Measurements from ENCODE around the gene CYFIP1. TPM values are rescaled to one million over a fixed set of nuclear protein-coding genes. Genes with fewer than 3 reads are reported as not detected.
A peak's percentile ranks its signal among the peaks of the same experiment; 100 is the strongest.

The CYFIP1 gene
- total and polyA plus RNA-seq, 5 donors from 2014 or later, result 1.1 to 7.6 (median 2.0) TPM

- H3K4me1 ChIP-seq (ENCODE audit: control insufficient read depth, insufficient read depth, low read length, poor library complexity, severe bottlenecking), result no peaks in the 10 kb centered on the region
- H3K27ac ChIP-seq (ENCODE audit: insufficient read depth, low read length, poor library complexity, severe bottlenecking), result no peak overlapping the region
- no peaks in the 10 kb centered on the region for H3K27me3 Mint-ChIP-seq
- no peak for ATAC-seq (ENCODE audit: low read depth in 2 of 2)
- no peak for DNase-seq
- peaks cover 0 to 6% (median 3%) of the 10 kb centered on the region in 4 donors for H3K4me1 Mint-ChIP-seq
- no peaks in the 10 kb centered on the region for H3K9me3 Mint-ChIP-seq
- H3K36me3 ChIP-seq (ENCODE audit: control insufficient read depth, insufficient read depth, low read length), result no peaks in the 10 kb centered on the region
- H3K36me3 Mint-ChIP-seq, result no peaks in the 10 kb centered on the region
- no peaks in the 10 kb centered on the region for H3K9me3 ChIP-seq (ENCODE audit: control insufficient read depth in 2 of 2, low read length in 2 of 2)
- H3K27me3 ChIP-seq (ENCODE audit: control insufficient read depth, insufficient read depth, low read length), result no peaks in the 10 kb centered on the region
- peak overlapping the region in 1 of 4 donors; percentile 27 for H3K4me3 Mint-ChIP-seq
- no peak overlapping the region for H3K4me3 ChIP-seq (ENCODE audit: low read depth, low read length)
- H3K27ac Mint-ChIP-seq, result peak overlapping the region in 1 of 3 donors; percentile 44
These were observed 27.2 kb downstream of the CYFIP1 start for GRCh38 chr15:22952796-22953579.

- Mint-ChIP-seq H3K27me3 (peaks cover 5% of the 10 kb centered on the region), H3K4me1 (peaks cover 0 to 6% (median 3%) of the 10 kb centered on the region in 4 donors), H3K27ac (no peak overlapping the region), H3K9me3 (no peaks in the 10 kb centered on the region), H3K36me3 (no peaks in the 10 kb centered on the region), H3K4me3 (no peak overlapping the region)
- DNase-seq, result no peak
- Histone ChIP-seq H3K4me1 (ENCODE audit: control insufficient read depth, insufficient read depth, low read length, poor library complexity, severe bottlenecking) (no peaks in the 10 kb centered on the region), H3K36me3 (ENCODE audit: control insufficient read depth, insufficient read depth, low read length) (no peaks in the 10 kb centered on the region), H3K9me3 (ENCODE audit: control insufficient read depth in 2 of 2, low read length in 2 of 2) (no peaks in the 10 kb centered on the region), H3K27me3 (ENCODE audit: control insufficient read depth, insufficient read depth, low read length) (no peaks in the 10 kb centered on the region), H3K4me3 (ENCODE audit: low read depth, low read length) (no peak overlapping the region), H3K27ac (ENCODE audit: insufficient read depth, low read length, poor library complexity, severe bottlenecking) (no peak overlapping the region)
- ATAC-seq (ENCODE audit: low read depth in 2 of 2), result no peak
These were observed 28.5 kb downstream of the CYFIP1 start for GRCh38 chr15:22951381-22952280.

- ATAC-seq (ENCODE audit: low read depth in 2 of 2) (no peak), DNase-seq (no peak)
- Histone ChIP-seq H3K27ac (ENCODE audit: insufficient read depth, low read length, poor library complexity, severe bottlenecking) (no peak overlapping the region), H3K4me3 (ENCODE audit: low read depth, low read length) (no peak overlapping the region), H3K27me3 (ENCODE audit: control insufficient read depth, insufficient read depth, low read length) (no peaks in the 10 kb centered on the region), H3K36me3 (ENCODE audit: control insufficient read depth, insufficient read depth, low read length) (no peaks in the 10 kb centered on the region), H3K9me3 (ENCODE audit: control insufficient read depth in 2 of 2, low read length in 2 of 2) (no peaks in the 10 kb centered on the region), H3K4me1 (ENCODE audit: control insufficient read depth, insufficient read depth, low read length, poor library complexity, severe bottlenecking) (no peaks in the 10 kb centered on the region)
- Mint-ChIP-seq H3K27me3 (peaks cover 6% of the 10 kb centered on the region), H3K4me3 (no peak overlapping the region), H3K4me1 (peaks cover 0 to 6% (median 3%) of the 10 kb centered on the region in 4 donors), H3K9me3 (no peaks in the 10 kb centered on the region), H3K27ac (peak overlapping the region in 1 of 3 donors; percentile 40), H3K36me3 (no peaks in the 10 kb centered on the region)
These were observed 29.2 kb downstream of the CYFIP1 start for GRCh38 chr15:22951031-22951380.

- H3K4me3 ChIP-seq (ENCODE audit: low read depth, low read length), result no peak overlapping the region
- Mint-ChIP-seq H3K27ac (peak overlapping the region in 1 of 3 donors; percentile 40), H3K4me3 (no peak overlapping the region), H3K36me3 (no peaks in the 10 kb centered on the region), H3K27me3 (peaks cover 6% of the 10 kb centered on the region), H3K4me1 (peaks cover 0 to 6% (median 3%) of the 10 kb centered on the region in 4 donors), H3K9me3 (no peaks in the 10 kb centered on the region)
- H3K27ac ChIP-seq (ENCODE audit: insufficient read depth, low read length, poor library complexity, severe bottlenecking), result no peak overlapping the region
- H3K4me1 ChIP-seq (ENCODE audit: control insufficient read depth, insufficient read depth, low read length, poor library complexity, severe bottlenecking), result no peaks in the 10 kb centered on the region
- ATAC-seq (ENCODE audit: low read depth in 2 of 2) (no peak), DNase-seq (no peak)
- H3K36me3 ChIP-seq (ENCODE audit: control insufficient read depth, insufficient read depth, low read length), result no peaks in the 10 kb centered on the region
- H3K27me3 ChIP-seq (ENCODE audit: control insufficient read depth, insufficient read depth, low read length), result no peaks in the 10 kb centered on the region
- H3K9me3 ChIP-seq (ENCODE audit: control insufficient read depth in 2 of 2, low read length in 2 of 2), result no peaks in the 10 kb centered on the region
These were observed 29.7 kb downstream of the CYFIP1 start for GRCh38 chr15:22950256-22950990.

GRCh38 chr15:22949074-22949547 lies 31.1 kb downstream of the CYFIP1 start:
- no peaks in the 10 kb centered on the region for H3K36me3 Mint-ChIP-seq

GRCh38 chr15:22948056-22948455 lies 32.1 kb downstream of the CYFIP1 start:
- no peaks in the 10 kb centered on the region for H3K27me3 ChIP-seq (ENCODE audit: control insufficient read depth, insufficient read depth, low read length)
- no peak overlapping the region for H3K27ac ChIP-seq (ENCODE audit: insufficient read depth, low read length, poor library complexity, severe bottlenecking)
- no peaks in the 10 kb centered on the region for H3K9me3 Mint-ChIP-seq
- no peaks in the 10 kb centered on the region for H3K36me3 ChIP-seq (ENCODE audit: control insufficient read depth, insufficient read depth, low read length)
- DNase-seq (no peak), ATAC-seq (ENCODE audit: low read depth in 2 of 2) (no peak)
- H3K4me1 ChIP-seq (ENCODE audit: control insufficient read depth, insufficient read depth, low read length, poor library complexity, severe bottlenecking), result no peaks in the 10 kb centered on the region
- H3K4me3 ChIP-seq (ENCODE audit: low read depth, low read length), result no peak overlapping the region
- no peaks in the 10 kb centered on the region for H3K36me3 Mint-ChIP-seq
- H3K4me3 Mint-ChIP-seq, result no peak overlapping the region
- no peak overlapping the region for H3K27ac Mint-ChIP-seq
- peaks cover 9% of the 10 kb centered on the region for H3K27me3 Mint-ChIP-seq
- no peaks in the 10 kb centered on the region for H3K9me3 ChIP-seq (ENCODE audit: control insufficient read depth in 2 of 2, low read length in 2 of 2)
- H3K4me1 Mint-ChIP-seq, result peaks cover 0 to 6% (median 2%) of the 10 kb centered on the region in 4 donors

More at GRCh38 chr15:22949074-22949547, 31.1 kb downstream of the CYFIP1 start:
- H3K4me1 ChIP-seq (ENCODE audit: control insufficient read depth, insufficient read depth, low read length, poor library complexity, severe bottlenecking), result no peaks in the 10 kb centered on the region
- peaks cover 0 to 6% (median 3%) of the 10 kb centered on the region in 4 donors for H3K4me1 Mint-ChIP-seq
- H3K9me3 Mint-ChIP-seq, result no peaks in the 10 kb centered on the region
- H3K9me3 ChIP-seq (ENCODE audit: control insufficient read depth in 2 of 2, low read length in 2 of 2), result no peaks in the 10 kb centered on the region
- H3K27ac ChIP-seq (ENCODE audit: insufficient read depth, low read length, poor library complexity, severe bottlenecking), result no peak overlapping the region
- no peak overlapping the region for H3K4me3 Mint-ChIP-seq
- H3K36me3 ChIP-seq (ENCODE audit: control insufficient read depth, insufficient read depth, low read length), result no peaks in the 10 kb centered on the region
- ATAC-seq (ENCODE audit: low read depth in 2 of 2) (no peak), DNase-seq (peak in 1 of 3 donors; percentile 10)
- H3K27ac Mint-ChIP-seq, result peak overlapping the region in 1 of 3 donors; percentile 31
- H3K4me3 ChIP-seq (ENCODE audit: low read depth, low read length), result no peak overlapping the region
- peaks cover 6% of the 10 kb centered on the region for H3K27me3 Mint-ChIP-seq
- no peaks in the 10 kb centered on the region for H3K27me3 ChIP-seq (ENCODE audit: control insufficient read depth, insufficient read depth, low read length)
